Measurements from ENCODE around the gene USP47. TPM values are rescaled to one million over a fixed set of nuclear protein-coding genes. Genes with fewer than 3 reads are reported as not detected.

USP47 gene
- 10 to 100 TPM; 35.3 to 38.9 TPM for total RNA-seq
- long read RNA-seq, full-length matches to known transcripts = 37 of 85 reads
- long read RNA-seq, partial matches to known transcripts = 38 of 85 reads
- long read RNA-seq, other reads (novel, unspliced or antisense) = 10 of 85 reads

GRCh38 chr11:11841723-11842420 is at the start of gene USP47:
Gene USP47, plus strand, starts transcription at chr11:11841972. Its CDS starts 214 bp downstream, at chr11:11842186.
- DNase-seq (peak; percentile 86 to 96), ATAC-seq (peak; percentile 82)
- intact Hi-C loops (cut with DNase I, micrococcal nuclease) = no loop called here

GRCh38 chr11:11793073-11793472 is 48.7 kb upstream of the USP47 start:
- no peak for DNase-seq
- ATAC-seq = no peak
- intact Hi-C loops (cut with DNase I, micrococcal nuclease) = no loop called here

- intact Hi-C loops (cut with DNase I, micrococcal nuclease) = no loop called here
- DNase-seq = peak; percentile 73 to 93
- peak; percentile 98 for ATAC-seq
Observed at GRCh38 chr11:11798586-11799438, 43.0 kb upstream of the USP47 start.

- intact Hi-C loops (cut with DNase I, micrococcal nuclease) = loop anchor here in 1 of 2 donors (10.0 kb wide), 1 partner anchor 480 kb away; no protein-coding TSS in a partner anchor
Observed at GRCh38 chr11:11805228-11805627, 36.5 kb upstream of the USP47 start.

GRCh38 chr11:11806074-11806473 is 35.7 kb upstream of the USP47 start:
- ATAC-seq = no peak
- intact Hi-C loops (cut with DNase I, micrococcal nuclease) = loop anchor here in 1 of 2 donors (10.0 kb wide), 1 partner anchor 479 kb away; no protein-coding TSS in a partner anchor
- no peak for DNase-seq

More at GRCh38 chr11:11805228-11805627, 36.5 kb upstream of the USP47 start:
- DNase-seq (no peak), ATAC-seq (no peak)

GRCh38 chr11:11806586-11806985 is 35.2 kb upstream of the USP47 start:
- no peak for DNase-seq
- ATAC-seq = no peak
- intact Hi-C loops (cut with DNase I, micrococcal nuclease) = loop anchor here in 1 of 2 donors (10.0 kb wide), 1 partner anchor 478 kb away; no protein-coding TSS in a partner anchor

- intact Hi-C loops (cut with DNase I, micrococcal nuclease) = loop anchor here in 1 of 2 donors (10.0 kb wide), 1 partner anchor 477 kb away; no protein-coding TSS in a partner anchor
- ATAC-seq = no peak
- no peak for DNase-seq
Observed at GRCh38 chr11:11807811-11808782, 33.7 kb upstream of the USP47 start.

- DNase-seq (no peak), ATAC-seq (no peak)
- intact Hi-C loops (cut with DNase I, micrococcal nuclease) = loop anchor here in 1 of 2 donors (10.0 kb wide), 1 partner anchor 476 kb away; no protein-coding TSS in a partner anchor
Observed at GRCh38 chr11:11808992-11809615, 32.7 kb upstream of the USP47 start.

GRCh38 chr11:11810764-11811726 is 30.7 kb upstream of the USP47 start:
- intact Hi-C loops (cut with DNase I, micrococcal nuclease) = no loop called here
- DNase-seq = no peak
- ATAC-seq = no peak

GRCh38 chr11:11813288-11813962 is 28.3 kb upstream of the USP47 start:
- intact Hi-C loops (cut with DNase I, micrococcal nuclease) = no loop called here

GRCh38 chr11:11814614-11815452 is 26.9 kb upstream of the USP47 start:
- ATAC-seq (no peak), DNase-seq (no peak)
- intact Hi-C loops (cut with DNase I, micrococcal nuclease) = no loop called here

More at GRCh38 chr11:11813288-11813962, 28.3 kb upstream of the USP47 start:
- DNase-seq (no peak), ATAC-seq (no peak)

GRCh38 chr11:11816511-11817314 is 25.1 kb upstream of the USP47 start:
- intact Hi-C loops (cut with DNase I, micrococcal nuclease) = no loop called here
- no peak for DNase-seq
- no peak for ATAC-seq

- intact Hi-C loops (cut with DNase I, micrococcal nuclease) = no loop called here
- DNase-seq = no peak
Observed at GRCh38 chr11:11817957-11818356, 23.8 kb upstream of the USP47 start.

GRCh38 chr11:11818529-11819121 is 23.1 kb upstream of the USP47 start:
- DNase-seq = no peak
- intact Hi-C loops (cut with DNase I, micrococcal nuclease) = no loop called here
- ATAC-seq = no peak

More at GRCh38 chr11:11817957-11818356, 23.8 kb upstream of the USP47 start:
- ATAC-seq = no peak

All from left colon (tissue), 2 donors.